Measurements from ENCODE around the gene LYST. TPM values are rescaled to one million over a fixed set of nuclear protein-coding genes. Genes with fewer than 3 reads are reported as not detected.

The LYST gene
- total and polyA plus RNA-seq, 2 donors (not counting 1 experiment from before 2014, with no cell fraction given) = 7.5 to 50.2 TPM

DNA sequence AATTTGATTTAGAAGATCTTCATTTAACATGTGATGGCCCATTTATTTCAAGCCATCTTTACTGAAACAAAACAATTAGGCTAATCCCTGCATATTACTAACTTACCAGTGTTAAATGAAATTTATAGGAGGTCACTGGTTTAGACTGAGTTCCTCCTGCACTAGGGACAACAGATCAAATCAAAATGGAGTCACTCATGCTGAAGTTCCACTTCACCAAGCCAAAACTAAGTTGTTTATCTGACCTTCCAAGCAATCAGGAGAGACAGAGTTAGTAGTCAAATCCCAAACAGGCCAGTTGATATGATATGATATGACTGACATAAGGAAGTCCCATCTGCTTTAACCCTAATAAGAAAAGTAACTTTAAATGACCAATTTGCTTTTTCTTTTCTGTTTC lies 4.8 kb downstream of the LYST start:
- no peak overlapping the region for H3K4me2 ChIP-seq (ENCODE audit: extremely low read depth, insufficient read depth, low read length)
- H3K4me3 ChIP-seq (replicated peaks in 1 of 4; ENCODE audit: control extremely low read depth in 1 of 4, insufficient read depth in 1 of 4, low read depth in 3 of 4, low read length in 4 of 4) = no peak overlapping the region
- no peak overlapping the region for H2AFZ ChIP-seq (ENCODE audit: low read length)
- no peak overlapping the region for H3K9ac ChIP-seq (ENCODE audit: insufficient read depth, low read length)
- H3K79me2 ChIP-seq (ENCODE audit: control insufficient read depth, insufficient read depth, low read length) = peaks cover 17% of the 10 kb centered on the region
- H4K20me1 ChIP-seq (ENCODE audit: control insufficient read depth, extremely low read depth, insufficient read depth, low read length) = no peaks in the 10 kb centered on the region
- H3K4me1 ChIP-seq (ENCODE audit: control insufficient read depth, extremely low read depth, insufficient read depth, low read length) = peaks cover 3% of the 10 kb centered on the region
- TF ChIP-seq EZH2 (IDR thresholded peaks at IDR 0.05; ENCODE audit: low read length, missing control alignments) = no peak
- TF ChIP-seq, protein P1, sequence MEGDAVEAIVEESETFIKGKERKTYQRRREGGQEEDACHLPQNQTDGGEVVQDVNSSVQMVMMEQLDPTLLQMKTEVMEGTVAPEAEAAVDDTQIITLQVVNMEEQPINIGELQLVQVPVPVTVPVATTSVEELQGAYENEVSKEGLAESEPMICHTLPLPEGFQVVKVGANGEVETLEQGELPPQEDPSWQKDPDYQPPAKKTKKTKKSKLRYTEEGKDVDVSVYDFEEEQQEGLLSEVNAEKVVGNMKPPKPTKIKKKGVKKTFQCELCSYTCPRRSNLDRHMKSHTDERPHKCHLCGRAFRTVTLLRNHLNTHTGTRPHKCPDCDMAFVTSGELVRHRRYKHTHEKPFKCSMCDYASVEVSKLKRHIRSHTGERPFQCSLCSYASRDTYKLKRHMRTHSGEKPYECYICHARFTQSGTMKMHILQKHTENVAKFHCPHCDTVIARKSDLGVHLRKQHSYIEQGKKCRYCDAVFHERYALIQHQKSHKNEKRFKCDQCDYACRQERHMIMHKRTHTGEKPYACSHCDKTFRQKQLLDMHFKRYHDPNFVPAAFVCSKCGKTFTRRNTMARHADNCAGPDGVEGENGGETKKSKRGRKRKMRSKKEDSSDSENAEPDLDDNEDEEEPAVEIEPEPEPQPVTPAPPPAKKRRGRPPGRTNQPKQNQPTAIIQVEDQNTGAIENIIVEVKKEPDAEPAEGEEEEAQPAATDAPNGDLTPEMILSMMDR (conservative IDR thresholded peaks at IDR 0.05 in 1 of 2, IDR thresholded peaks at IDR 0.05 in 1 of 2; ENCODE audit: low read depth in 1 of 2, low read length in 2 of 2) = no peak
- H3K27ac ChIP-seq (ENCODE audit: insufficient read depth, low read length) = no peak overlapping the region
- no peaks in the 10 kb centered on the region for H3K9me3 ChIP-seq (ENCODE audit: control insufficient read depth, insufficient read depth, low read depth, low read length)
- H3K27me3 ChIP-seq (ENCODE audit: control insufficient read depth, insufficient read depth, low read length) = no peaks in the 10 kb centered on the region
- no peak for DNase-seq (ENCODE audit: low read depth in 2 of 2)
- no peaks in the 10 kb centered on the region for H3K36me3 ChIP-seq (ENCODE audit: control insufficient read depth, insufficient read depth, low read length)

DNA sequence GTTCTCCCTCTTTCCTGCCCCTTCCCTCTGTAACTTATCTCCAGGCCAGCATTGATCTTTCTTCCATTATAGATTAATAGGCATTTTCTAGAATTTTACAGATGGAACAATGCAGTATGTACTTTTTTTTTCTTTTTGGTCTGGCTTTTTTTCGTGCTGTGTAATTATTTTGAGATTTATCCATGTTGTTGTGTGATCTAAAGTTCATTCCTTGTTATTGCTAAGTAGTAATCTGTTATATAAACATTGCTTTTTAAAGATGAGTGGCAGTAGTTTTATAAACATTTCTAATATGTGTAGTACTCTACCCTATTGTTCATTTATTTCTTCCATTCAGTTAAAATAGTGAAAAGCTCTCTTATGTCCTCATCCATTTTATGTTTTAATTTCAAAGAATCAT lies 5.9 kb downstream of the LYST start:
- Histone ChIP-seq H4K20me1 (ENCODE audit: control insufficient read depth, extremely low read depth, insufficient read depth, low read length) (no peaks in the 10 kb centered on the region), H2AFZ (ENCODE audit: low read length) (no peak overlapping the region), H3K27me3 (ENCODE audit: control insufficient read depth, insufficient read depth, low read length) (no peaks in the 10 kb centered on the region), H3K4me1 (ENCODE audit: control insufficient read depth, extremely low read depth, insufficient read depth, low read length) (peaks cover 3% of the 10 kb centered on the region), H3K36me3 (ENCODE audit: control insufficient read depth, insufficient read depth, low read length) (no peaks in the 10 kb centered on the region), H3K4me2 (ENCODE audit: extremely low read depth, insufficient read depth, low read length) (no peak overlapping the region), H3K79me2 (ENCODE audit: control insufficient read depth, insufficient read depth, low read length) (peaks cover 14% of the 10 kb centered on the region), H3K4me3 (replicated peaks in 1 of 4; ENCODE audit: control extremely low read depth in 1 of 4, insufficient read depth in 1 of 4, low read depth in 3 of 4, low read length in 4 of 4) (no peak overlapping the region), H3K9ac (ENCODE audit: insufficient read depth, low read length) (no peak overlapping the region), H3K27ac (ENCODE audit: insufficient read depth, low read length) (no peak overlapping the region), H3K9me3 (ENCODE audit: control insufficient read depth, insufficient read depth, low read depth, low read length) (no peaks in the 10 kb centered on the region)
- DNase-seq (ENCODE audit: low read depth in 2 of 2) = no peak
- TF ChIP-seq, protein P1 (conservative IDR thresholded peaks at IDR 0.05 in 1 of 2, IDR thresholded peaks at IDR 0.05 in 1 of 2; ENCODE audit: low read depth in 1 of 2, low read length in 2 of 2) = no peak

GRCh38 chr1:235859789-235860188 lies 6.9 kb downstream of the LYST start:
- Histone ChIP-seq H3K27ac (ENCODE audit: insufficient read depth, low read length) (no peak overlapping the region), H3K4me2 (ENCODE audit: extremely low read depth, insufficient read depth, low read length) (no peak overlapping the region), H3K27me3 (ENCODE audit: control insufficient read depth, insufficient read depth, low read length) (no peaks in the 10 kb centered on the region), H2AFZ (ENCODE audit: low read length) (no peak overlapping the region), H3K9ac (ENCODE audit: insufficient read depth, low read length) (no peak overlapping the region), H3K4me3 (replicated peaks in 1 of 4; ENCODE audit: control extremely low read depth in 1 of 4, insufficient read depth in 1 of 4, low read depth in 3 of 4, low read length in 4 of 4) (no peak overlapping the region), H3K4me1 (ENCODE audit: control insufficient read depth, extremely low read depth, insufficient read depth, low read length) (peaks cover under 1% of the 10 kb centered on the region), H3K9me3 (ENCODE audit: control insufficient read depth, insufficient read depth, low read depth, low read length) (no peaks in the 10 kb centered on the region), H4K20me1 (ENCODE audit: control insufficient read depth, extremely low read depth, insufficient read depth, low read length) (no peaks in the 10 kb centered on the region), H3K79me2 (ENCODE audit: control insufficient read depth, insufficient read depth, low read length) (peaks cover 11% of the 10 kb centered on the region), H3K36me3 (ENCODE audit: control insufficient read depth, insufficient read depth, low read length) (no peaks in the 10 kb centered on the region)
- TF ChIP-seq, protein P1 (conservative IDR thresholded peaks at IDR 0.05 in 1 of 2, IDR thresholded peaks at IDR 0.05 in 1 of 2; ENCODE audit: low read depth in 1 of 2, low read length in 2 of 2) = no peak
- no peak for TF ChIP-seq EZH2 (IDR thresholded peaks at IDR 0.05; ENCODE audit: low read length, missing control alignments)
- no peak for DNase-seq (ENCODE audit: low read depth in 2 of 2)

All from fibroblast of lung (primary cell).